HepG2 (cell line): ENCODE measurements around the gene PXMP4. TPM values are rescaled to one million over a fixed set of nuclear protein-coding genes. Genes with fewer than 3 reads are reported as not detected.

Source experiments
- ATAD3A ChIP-seq: sonication (generic); formaldehyde crosslinking; IDR thresholded peaks from 2 replicates; pipeline ENCODE4 v1.4.0; 2020; ENCODE audit warnings: missing genetic modification reagents
- BHLHE40 ChIP-seq: IDR thresholded peaks from 2 replicates; pipeline ENCODE4 v1.6.1; 2011; ENCODE audit warnings: low read length, improper control_type of control experiment
- CHD2 ChIP-seq: IDR thresholded peaks from 2 replicates; pipeline ENCODE4 v1.6.1; 2011; ENCODE audit warnings: low read depth, low read length, improper control_type of control experiment
- GATAD1 ChIP-seq: IDR thresholded peaks from 2 replicates; pipeline ENCODE4 v1.6.1; 2016; ENCODE audit warnings: missing genetic modification reagents, missing compliant biosample characterization
- KDM3A ChIP-seq: IDR thresholded peaks from 2 replicates; pipeline ENCODE4 v1.6.1; 2018; ENCODE audit warnings: low read depth, missing compliant biosample characterization
- KLF13 ChIP-seq: sonication (generic); formaldehyde crosslinking; IDR thresholded peaks from 2 replicates; pipeline ENCODE4 v1.4.0; 2020; ENCODE audit warnings: mild to moderate bottlenecking, missing genetic modification reagents
- MBD4 ChIP-seq: IDR thresholded peaks from 2 replicates; pipeline ENCODE4 v1.6.1; 2012; ENCODE audit warnings: low read length, inconsistent platforms, borderline replicate concordance
- MLLT10 ChIP-seq: sonication (generic); formaldehyde crosslinking; IDR thresholded peaks from 2 replicates; pipeline ENCODE4 v1.4.0; 2020; ENCODE audit warnings: missing genetic modification reagents
- ONECUT2 ChIP-seq: sonication (generic); formaldehyde crosslinking; IDR thresholded peaks from 2 replicates; pipeline ENCODE4 v1.4.0; 2020; ENCODE audit warnings: missing genetic modification reagents
- SNAPC5 ChIP-seq: sonication (generic); formaldehyde crosslinking; IDR thresholded peaks from 2 replicates; pipeline ENCODE4 v1.8.1; 2023; ENCODE audit warnings: mild to moderate bottlenecking, missing genetic modification reagents, borderline replicate concordance
- TFDP1 ChIP-seq: IDR thresholded peaks from 2 replicates; pipeline ENCODE4 v1.6.1; 2016; ENCODE audit warnings: missing compliant biosample characterization, missing genetic modification reagents, borderline replicate concordance
- ZBTB33 ChIP-seq: sonication (generic); formaldehyde crosslinking; IDR thresholded peaks from 2 replicates; pipeline ENCODE4 v1.4.0; 2020; ENCODE audit warnings: missing genetic modification reagents
- ZFYVE20 ChIP-seq: sonication (generic); formaldehyde crosslinking; IDR thresholded peaks from 2 replicates; pipeline ENCODE4 v1.8.0; 2023; ENCODE audit warnings: low read depth, mild to moderate bottlenecking, moderate library complexity, missing genetic modification reagents, borderline replicate concordance
- ZNF256 ChIP-seq: sonication (generic); formaldehyde crosslinking; conservative IDR thresholded peaks from 2 replicates; pipeline ENCODE4 v1.4.0; 2020; ENCODE audit warnings: missing genetic modification reagents
- ZNF296 ChIP-seq: sonication (generic); formaldehyde crosslinking; conservative IDR thresholded peaks from 2 replicates; pipeline ENCODE4 v1.5.0; 2020; ENCODE audit warnings: mild to moderate bottlenecking, missing genetic modification reagents
- ZNF546 ChIP-seq: sonication (generic); formaldehyde crosslinking; conservative IDR thresholded peaks from 2 replicates; pipeline ENCODE4 v1.8.1; 2023; ENCODE audit warnings: mild to moderate bottlenecking, missing genetic modification reagents
- ZNF558 ChIP-seq: sonication (generic); formaldehyde crosslinking; IDR thresholded peaks from 2 replicates; pipeline ENCODE4 v1.9.0; 2022; ENCODE audit warnings: mild to moderate bottlenecking, missing genetic modification reagents, borderline replicate concordance
- ZNF567 ChIP-seq: sonication (generic); formaldehyde crosslinking; IDR thresholded peaks from 2 replicates; pipeline ENCODE4 v1.8.1; 2023; ENCODE audit warnings: mild to moderate bottlenecking, missing genetic modification reagents, borderline replicate concordance
- ZNF839 ChIP-seq: sonication (generic); formaldehyde crosslinking; IDR thresholded peaks from 2 replicates; pipeline ENCODE4 v1.4.0; 2020; ENCODE audit warnings: missing genetic modification reagents, mild to moderate bottlenecking, borderline replicate concordance
- ZNF841 ChIP-seq: sonication (generic); formaldehyde crosslinking; IDR thresholded peaks from 2 replicates; pipeline ENCODE4 v1.8.1; 2023; ENCODE audit warnings: missing genetic modification reagents, borderline replicate concordance
- ZNF891 ChIP-seq: sonication (generic); formaldehyde crosslinking; IDR thresholded peaks from 2 replicates; pipeline ENCODE4 v1.5.0; 2020; ENCODE audit warnings: mild to moderate bottlenecking, missing genetic modification reagents
- polyA plus RNA-seq, 8 experiments: library from polyadenylated mRNA; depleted of rRNA in 3 of 8; stranded (reverse) in 7 of 8; unstranded in 1 of 8; fragments of >200 nt; fragmentation: Illumina TruSeq in 4 of 8; extraction: Trizol in 4 of 8; gene quantifications; 2 replicates each; pipeline versions ENCODE4 v1.2.1 to v1.2.3, GENCODE V29; 2011 to 2016; ENCODE audit warnings: low read depth in 4 of 8, missing spikeins in 1 of 8, mixed read lengths in 1 of 8; ENCODE audit not compliant: insufficient read depth in 1 of 8
- total RNA-seq, 5 experiments: library from RNA; depleted of rRNA; stranded (reverse); fragments of >200 nt; fragmentation: Illumina TruSeq; extraction: Trizol; gene quantifications; 2 replicates each; pipeline ENCODE4 v1.2.3, GENCODE V29; 2016; ENCODE audit warnings: low read depth in 1 of 5
- TF ChIP-seq, protein P1 (sequence below): sonication (generic); formaldehyde crosslinking; conservative IDR thresholded peaks from 2 replicates; pipeline ENCODE4 v1.5.0; 2020; ENCODE audit warnings: missing genetic modification reagents
- TF ChIP-seq, protein P2 (sequence below): sonication (generic); formaldehyde crosslinking; IDR thresholded peaks from 2 replicates; pipeline ENCODE4 v1.4.0; 2020; ENCODE audit warnings: mild to moderate bottlenecking, missing genetic modification reagents
- TF ChIP-seq, protein P3 (sequence below): sonication (generic); formaldehyde crosslinking; conservative IDR thresholded peaks from 2 replicates; pipeline ENCODE4 v1.4.0; 2020; ENCODE audit warnings: missing genetic modification reagents
- TF ChIP-seq, protein P4 (sequence below): IDR thresholded peaks from 2 replicates; pipeline ENCODE4 v1.6.1; 2016

Gene PXMP4
- total and polyA plus RNA-seq, 2 of the 13 experiments (the other 11 are each of a cell fraction or from before 2014, with no cell fraction given) = not detected

GRCh38 chr20:33689973-33690372 lies 30.1 kb downstream of the PXMP4 start (continued):
- TF ChIP-seq, protein P1, sequence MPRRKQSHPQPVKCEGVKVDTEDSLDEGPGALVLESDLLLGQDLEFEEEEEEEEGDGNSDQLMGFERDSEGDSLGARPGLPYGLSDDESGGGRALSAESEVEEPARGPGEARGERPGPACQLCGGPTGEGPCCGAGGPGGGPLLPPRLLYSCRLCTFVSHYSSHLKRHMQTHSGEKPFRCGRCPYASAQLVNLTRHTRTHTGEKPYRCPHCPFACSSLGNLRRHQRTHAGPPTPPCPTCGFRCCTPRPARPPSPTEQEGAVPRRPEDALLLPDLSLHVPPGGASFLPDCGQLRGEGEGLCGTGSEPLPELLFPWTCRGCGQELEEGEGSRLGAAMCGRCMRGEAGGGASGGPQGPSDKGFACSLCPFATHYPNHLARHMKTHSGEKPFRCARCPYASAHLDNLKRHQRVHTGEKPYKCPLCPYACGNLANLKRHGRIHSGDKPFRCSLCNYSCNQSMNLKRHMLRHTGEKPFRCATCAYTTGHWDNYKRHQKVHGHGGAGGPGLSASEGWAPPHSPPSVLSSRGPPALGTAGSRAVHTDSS (CRISPR knock-in tag) = no peak
- TF ChIP-seq, protein P2, sequence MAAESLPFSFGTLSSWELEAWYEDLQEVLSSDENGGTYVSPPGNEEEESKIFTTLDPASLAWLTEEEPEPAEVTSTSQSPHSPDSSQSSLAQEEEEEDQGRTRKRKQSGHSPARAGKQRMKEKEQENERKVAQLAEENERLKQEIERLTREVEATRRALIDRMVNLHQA (CRISPR knock-in tag) = no peak
- TF ChIP-seq KLF13 (CRISPR knock-in tag) (no peak), BHLHE40 (no peak), ZNF839 (CRISPR knock-in tag) (no peak), ZNF841 (CRISPR knock-in tag) (no peak), ZNF296 (CRISPR knock-in tag) (no peak), ZNF558 (no peak), MBD4 (no peak), ZNF256 (CRISPR knock-in tag) (no peak), SNAPC5 (CRISPR knock-in tag) (no peak), ZNF891 (CRISPR knock-in tag) (no peak), TFDP1 (CRISPR knock-in tag) (no peak; the same call in 1 of the 2 replicates), MLLT10 (CRISPR knock-in tag) (no peak), ZNF567 (CRISPR knock-in tag) (no peak), GATAD1 (CRISPR knock-in tag) (peak; percentile 29; the same call in 1 of the 2 replicates), ATAD3A (CRISPR knock-in tag) (no peak), ONECUT2 (no peak), CHD2 (no peak), ZBTB33 (peak; percentile 21; the same call in 1 of the 2 replicates), KDM3A (no peak), ZNF546 (CRISPR knock-in tag) (no peak), ZFYVE20 (CRISPR knock-in tag) (no peak)
- TF ChIP-seq, protein P3, sequence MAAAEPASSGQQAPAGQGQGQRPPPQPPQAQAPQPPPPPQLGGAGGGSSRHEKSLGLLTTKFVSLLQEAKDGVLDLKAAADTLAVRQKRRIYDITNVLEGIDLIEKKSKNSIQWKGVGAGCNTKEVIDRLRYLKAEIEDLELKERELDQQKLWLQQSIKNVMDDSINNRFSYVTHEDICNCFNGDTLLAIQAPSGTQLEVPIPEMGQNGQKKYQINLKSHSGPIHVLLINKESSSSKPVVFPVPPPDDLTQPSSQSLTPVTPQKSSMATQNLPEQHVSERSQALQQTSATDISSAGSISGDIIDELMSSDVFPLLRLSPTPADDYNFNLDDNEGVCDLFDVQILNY = no peak
- TF ChIP-seq, protein P4, sequence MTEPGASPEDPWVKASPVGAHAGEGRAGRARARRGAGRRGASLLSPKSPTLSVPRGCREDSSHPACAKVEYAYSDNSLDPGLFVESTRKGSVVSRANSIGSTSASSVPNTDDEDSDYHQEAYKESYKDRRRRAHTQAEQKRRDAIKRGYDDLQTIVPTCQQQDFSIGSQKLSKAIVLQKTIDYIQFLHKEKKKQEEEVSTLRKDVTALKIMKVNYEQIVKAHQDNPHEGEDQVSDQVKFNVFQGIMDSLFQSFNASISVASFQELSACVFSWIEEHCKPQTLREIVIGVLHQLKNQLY (CRISPR knock-in tag) = peak; percentile 16; the same call in 1 of the 2 replicates
